8988T (cell line): ENCODE results near the gene ADARB1.

Experiments
- DNase-seq: peaks from one replicate; pipeline ENCODE4 v3.0.0; 2011

Gene ADARB1

GRCh38 chr21:45055861-45056260 is 18.5 kb upstream of the ADARB1 start:
- DNase-seq: no peak

GRCh38 chr21:45056296-45056904 is 18.0 kb upstream of the ADARB1 start:
- DNase-seq: no peak

- no peak for DNase-seq
Measured at GRCh38 chr21:45056917-45057560, 17.3 kb upstream of the ADARB1 start.

- DNase-seq: no peak
Measured at GRCh38 chr21:45057886-45058285, 16.5 kb upstream of the ADARB1 start.

GRCh38 chr21:45059121-45059520 is 15.3 kb upstream of the ADARB1 start:
- DNase-seq: no peak

- DNase-seq: no peak
Measured at GRCh38 chr21:45060089-45060488, 14.3 kb upstream of the ADARB1 start.

- no peak for DNase-seq
Measured at GRCh38 chr21:45060675-45061311, 13.6 kb upstream of the ADARB1 start.

GRCh38 chr21:45064091-45064490 is 10.3 kb upstream of the ADARB1 start:
- DNase-seq: no peak

GRCh38 chr21:45064618-45065399 is 9.6 kb upstream of the ADARB1 start:
- DNase-seq: no peak

- no peak for DNase-seq
Measured at GRCh38 chr21:45067462-45068285, 6.7 kb upstream of the ADARB1 start.

- no peak for DNase-seq
Measured at GRCh38 chr21:45069085-45069484, 5.3 kb upstream of the ADARB1 start.

GRCh38 chr21:45069711-45070110 is 4.7 kb upstream of the ADARB1 start:
- no peak for DNase-seq

- DNase-seq: no peak
Measured at GRCh38 chr21:45071078-45071873, 3.1 kb upstream of the ADARB1 start.

- no peak for DNase-seq
Measured at GRCh38 chr21:45071874-45072737, 2.3 kb upstream of the ADARB1 start.

- no peak for DNase-seq
Measured at GRCh38 chr21:45072738-45073300, 1.6 kb upstream of the ADARB1 start.

GRCh38 chr21:45073301-45074047 is 906 bp upstream of the ADARB1 start:
- DNase-seq: no peak

- no peak for DNase-seq
Measured at GRCh38 chr21:45074818-45075595, 627 bp downstream of the ADARB1 start.

- no peak for DNase-seq
Measured at GRCh38 chr21:45075596-45076244, 1.3 kb downstream of the ADARB1 start.
